CD4-positive, alpha-beta T cell treated with Interleukin-17A for 1 hour (primary cell): Measurements from ENCODE around the gene CFAP44.
A peak's percentile ranks its signal among the peaks of the same experiment; 100 is the strongest.
"Not testable (repeated sequence)": the region's sequence is repeated elsewhere in the genome, so short reads cannot be mapped to it uniquely, and the experiment has no call there.

ENCODE experiments used
- DNase-seq: peaks from one replicate; pipeline ENCODE4 v3.0.0-alpha.2; 2020

Gene CFAP44, protein sequence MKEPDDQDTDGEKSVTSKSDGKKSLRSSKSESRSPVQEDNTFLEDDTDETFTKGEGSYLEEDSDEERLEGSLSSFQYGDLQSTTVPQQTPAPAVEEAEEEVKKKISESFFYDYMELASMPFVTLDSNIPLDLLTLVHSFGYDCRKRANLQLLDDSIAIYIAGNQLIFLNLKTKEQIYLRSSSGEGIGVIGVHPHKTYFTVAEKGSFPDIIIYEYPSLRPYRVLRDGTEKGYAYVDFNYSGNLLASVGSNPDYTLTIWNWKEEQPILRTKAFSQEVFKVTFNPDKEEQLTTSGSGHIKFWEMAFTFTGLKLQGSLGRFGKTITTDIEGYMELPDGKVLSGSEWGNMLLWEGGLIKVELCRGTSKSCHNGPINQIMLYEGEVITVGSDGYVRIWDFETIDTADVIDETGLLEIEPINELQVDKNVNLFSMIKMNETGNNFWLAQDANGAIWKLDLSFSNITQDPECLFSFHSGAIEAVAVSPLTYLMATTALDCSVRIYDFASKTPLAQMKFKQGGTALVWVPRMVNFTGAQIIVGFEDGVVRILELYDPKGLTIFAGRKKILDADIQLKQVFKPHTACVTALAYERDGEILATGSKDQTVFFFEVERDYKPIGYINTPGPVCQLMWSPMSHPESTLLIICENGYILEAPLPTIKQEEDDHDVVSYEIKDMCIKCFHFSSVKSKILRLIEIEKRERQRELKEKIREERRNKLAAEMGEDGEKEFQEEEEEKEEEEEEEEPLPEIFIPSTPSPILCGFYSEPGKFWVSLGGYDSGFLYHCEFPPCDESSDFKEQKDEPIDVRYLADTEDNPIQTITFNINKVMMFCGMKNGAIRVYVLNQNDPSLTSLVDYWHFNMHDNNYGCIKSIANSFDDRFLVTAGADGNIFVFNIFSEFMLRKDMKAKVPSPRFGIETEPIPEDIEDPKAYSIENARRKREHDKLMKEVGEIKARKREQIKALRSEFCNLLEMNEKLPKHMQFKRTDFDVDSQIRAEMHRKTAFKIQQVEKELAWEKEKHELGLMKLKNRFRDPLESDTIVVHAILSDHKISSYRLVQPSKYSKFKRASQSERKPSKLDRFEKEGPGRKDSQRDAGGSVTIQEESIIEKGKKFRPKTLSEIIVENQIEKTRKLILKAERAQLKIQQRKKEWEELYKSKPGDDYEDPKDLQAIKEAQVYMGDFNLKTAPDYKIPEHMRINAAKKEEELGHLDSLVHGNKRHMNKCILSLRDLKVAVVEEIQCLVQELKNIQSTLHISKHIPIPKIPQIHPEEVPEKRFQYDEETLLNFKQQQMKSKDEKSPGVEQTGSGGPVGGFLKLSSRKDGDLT (N-terminal part only)

DNA sequence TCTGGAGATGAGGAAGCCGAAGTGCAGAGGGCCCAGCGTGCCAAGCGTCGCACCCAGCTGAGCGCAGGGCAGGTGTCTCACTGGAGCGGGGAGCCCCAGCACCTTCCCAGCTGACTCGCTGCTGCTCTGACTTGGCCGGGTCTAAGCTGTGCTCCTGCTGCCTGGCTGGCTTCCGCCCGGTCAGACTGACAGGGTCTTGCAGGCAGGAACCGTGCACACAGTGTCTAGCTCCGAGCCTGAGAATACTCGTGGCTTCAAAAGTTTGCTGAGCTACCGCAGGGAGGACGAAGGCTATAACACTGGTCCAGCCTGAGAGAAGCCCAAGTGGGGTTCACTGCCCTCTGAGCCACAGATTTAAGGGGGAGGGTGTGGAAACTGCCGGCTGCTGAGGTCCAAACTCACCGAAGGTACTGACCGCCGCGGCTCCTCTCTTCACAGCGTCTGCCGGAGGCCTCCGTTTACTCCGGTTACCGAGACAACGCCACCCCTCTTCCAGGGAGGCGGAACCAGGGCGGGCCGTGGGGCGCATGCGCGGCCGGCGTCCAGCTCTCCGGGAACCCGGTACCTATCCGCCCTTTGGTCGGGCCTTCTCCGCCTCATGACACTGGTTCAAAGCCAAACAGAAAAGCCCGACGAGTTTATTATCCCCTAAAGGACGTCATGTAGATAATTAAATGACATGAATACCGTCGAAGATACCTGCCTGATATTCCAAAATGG, at the start of gene CFAP44:
Gene CFAP44 (minus strand): TSS at position 443 of the 720 bp plus-strand sequence. CDS start 7,829 bp downstream, outside the sequence.
- DNase-seq = peak; percentile 66

DNA sequence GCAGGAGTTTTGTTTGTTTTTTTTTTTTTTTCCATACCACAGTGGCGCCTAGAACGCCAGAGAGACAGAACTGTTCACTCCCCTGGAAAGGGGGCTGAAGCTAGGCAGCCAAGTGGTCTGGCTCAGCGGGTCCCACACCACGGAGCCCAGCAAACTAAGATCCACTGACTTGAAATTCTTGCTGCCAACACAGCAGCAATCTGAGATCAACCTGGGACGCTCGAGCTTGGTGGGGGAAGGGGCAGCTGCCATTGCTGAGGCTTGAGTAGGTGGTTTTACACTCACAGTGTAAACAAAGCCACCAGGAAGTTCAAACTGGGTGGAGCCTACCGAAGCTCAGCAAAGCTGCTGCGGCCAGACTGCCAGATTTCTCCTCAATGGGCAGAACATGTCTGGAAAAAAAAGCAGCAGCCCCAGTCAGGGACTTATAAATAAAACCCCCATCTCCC, 43.9 kb upstream of the CFAP44 start:
- DNase-seq = peak; percentile 54

DNA sequence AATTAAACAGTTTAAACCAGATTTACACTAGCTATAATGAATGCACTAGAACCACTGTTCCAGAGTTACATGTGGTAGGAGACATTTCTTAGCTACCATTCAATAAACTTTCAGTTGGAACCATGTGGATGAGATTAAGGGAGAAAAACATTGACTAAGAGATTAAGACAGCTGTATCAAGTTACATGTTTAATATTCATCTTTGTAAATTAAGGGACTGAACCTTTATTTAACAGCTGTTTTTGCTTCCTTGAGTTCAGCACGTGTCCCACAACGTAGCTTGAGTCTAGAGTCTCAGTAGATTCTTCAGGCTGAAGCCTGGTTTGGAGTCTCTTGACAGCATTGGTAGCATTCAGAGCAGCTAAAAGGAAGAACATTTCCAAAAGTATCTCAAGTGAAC, 27.2 kb upstream of the CFAP44 start:
- DNase-seq = no peak

DNA sequence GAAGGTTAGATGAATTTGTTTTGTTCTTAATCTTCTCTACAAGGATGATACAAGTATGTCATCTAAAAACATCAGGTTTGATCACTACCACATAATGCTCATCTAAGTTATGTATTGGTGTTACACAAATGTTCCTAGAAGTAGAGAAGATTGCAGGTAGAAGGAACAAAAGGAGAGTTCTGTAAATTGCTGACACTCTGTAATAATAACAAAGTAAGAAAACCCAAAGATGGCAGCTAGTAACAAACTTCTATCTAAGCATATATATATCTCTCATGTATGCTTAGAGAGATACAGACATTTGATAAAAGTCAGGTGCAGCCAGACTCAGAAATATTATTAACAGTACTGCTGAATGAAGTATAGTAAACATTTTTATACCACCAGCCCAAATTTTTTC, 20.2 kb upstream of the CFAP44 start:
- no peak for DNase-seq

DNA sequence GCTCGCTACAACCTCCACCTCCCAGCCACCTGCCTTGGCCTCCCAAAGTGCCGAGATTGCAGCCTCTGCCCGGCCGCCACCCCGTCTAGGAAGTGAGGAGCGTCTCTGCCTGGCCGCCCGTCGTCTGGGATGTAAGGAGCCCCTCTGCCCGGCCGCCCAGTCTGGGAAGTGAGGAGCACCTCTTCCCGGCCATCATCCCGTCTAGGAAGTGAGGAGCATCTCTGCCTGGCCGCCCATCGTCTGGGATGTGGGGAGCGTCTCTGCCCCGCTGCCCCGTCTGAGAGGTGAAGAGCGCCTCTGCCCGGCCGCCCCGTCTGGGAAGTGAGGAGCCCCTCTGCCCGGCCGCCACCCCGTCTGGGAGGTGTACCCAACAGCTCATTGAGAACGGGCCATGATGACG, 17.3 kb upstream of the CFAP44 start:
- not testable (repeated sequence) for DNase-seq

DNA sequence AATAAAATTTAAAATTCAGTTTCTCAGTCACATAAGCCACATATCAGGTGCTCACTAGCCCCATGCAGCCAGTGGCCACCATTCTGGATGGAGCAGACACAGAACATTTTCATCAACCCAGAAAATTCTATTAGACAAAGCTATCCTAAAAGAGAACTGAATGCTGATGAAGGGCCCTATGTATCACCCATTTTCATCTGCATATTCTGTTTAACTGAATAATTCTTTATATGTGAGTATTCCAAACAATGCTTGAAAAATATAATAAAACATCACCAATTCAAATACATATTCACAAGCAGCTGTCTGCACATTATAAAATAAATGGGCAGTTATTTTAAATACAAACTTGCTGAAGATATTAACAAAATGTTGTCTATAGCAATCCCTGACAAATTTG, 14.2 kb upstream of the CFAP44 start:
- DNase-seq = no peak

DNA sequence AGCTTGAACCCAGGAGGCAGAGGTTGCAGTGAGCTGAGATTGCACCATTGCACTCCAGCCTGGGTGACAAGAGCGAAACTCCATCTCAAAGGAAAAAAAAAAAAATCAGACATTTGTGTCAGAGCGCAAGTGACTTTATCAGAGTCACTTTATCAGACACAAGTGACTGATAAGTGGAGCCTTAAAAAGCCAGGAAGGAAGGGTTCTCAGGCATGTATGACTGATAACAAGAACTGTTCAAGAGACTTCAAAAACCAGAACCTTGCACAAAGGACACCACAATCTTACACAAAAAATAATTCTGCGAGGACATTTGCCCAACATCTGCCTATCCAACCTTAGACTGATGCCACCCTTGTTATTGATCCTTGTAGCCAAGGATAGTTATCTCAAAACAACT, 13.3 kb upstream of the CFAP44 start:
- DNase-seq = no peak

DNA sequence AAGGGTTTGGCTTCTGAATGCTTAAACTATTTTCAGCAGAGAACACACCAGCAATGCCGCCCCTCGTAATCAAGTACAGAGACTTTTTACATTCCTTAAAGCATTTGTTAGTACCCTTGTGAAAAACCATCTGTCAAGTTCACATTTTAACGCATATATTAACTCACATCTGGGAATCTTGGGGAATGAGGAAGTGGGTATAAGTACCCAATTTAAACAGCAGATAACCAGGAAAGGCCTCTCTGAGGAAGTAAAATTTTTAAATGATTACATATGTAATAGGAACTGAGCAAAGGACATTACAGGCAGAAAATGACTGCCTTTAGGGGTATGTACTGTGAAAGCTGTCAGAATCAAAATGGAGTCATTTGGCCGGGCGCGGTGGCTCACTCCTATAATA, 12.8 kb upstream of the CFAP44 start:
- no peak for DNase-seq

DNA sequence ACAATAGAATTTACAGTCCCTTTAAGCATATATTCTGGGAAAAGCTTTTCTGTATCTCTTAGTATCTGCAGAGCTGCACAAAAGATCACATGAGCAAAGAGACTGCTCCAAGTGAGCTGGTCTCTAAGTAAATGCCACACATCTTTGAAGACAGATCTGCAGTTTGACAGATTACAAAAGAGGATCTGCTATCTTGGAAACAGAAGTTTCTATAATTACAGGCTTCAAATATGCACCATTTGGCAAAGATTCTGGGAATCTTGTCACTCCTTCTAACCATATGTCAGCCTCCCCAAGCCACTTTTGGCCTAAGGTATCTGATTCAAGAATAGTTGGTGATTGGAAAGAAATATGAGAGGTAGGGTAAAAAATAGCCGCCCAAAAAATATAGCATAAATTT, 9.6 kb upstream of the CFAP44 start:
- no peak for DNase-seq

DNA sequence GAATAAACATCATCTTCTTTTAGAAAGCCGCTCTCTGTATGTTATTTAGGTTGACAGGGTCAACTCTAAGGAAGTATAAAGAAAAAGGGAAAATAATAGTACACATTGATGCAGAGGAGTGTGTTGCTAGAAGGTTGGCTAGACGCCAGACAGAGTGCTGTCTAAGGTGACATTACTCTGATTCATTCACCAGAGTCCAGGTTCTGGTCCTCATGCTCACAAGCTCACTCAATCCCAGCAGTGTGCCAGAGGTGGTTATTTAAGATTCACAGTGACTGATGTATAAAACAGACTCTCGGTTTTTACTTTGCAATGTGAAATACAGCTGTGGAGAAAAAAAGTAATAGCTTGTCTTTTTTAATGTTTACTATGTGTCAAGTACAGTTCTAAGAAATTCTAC, 1.7 kb downstream of the CFAP44 start:
- no peak for DNase-seq

DNA sequence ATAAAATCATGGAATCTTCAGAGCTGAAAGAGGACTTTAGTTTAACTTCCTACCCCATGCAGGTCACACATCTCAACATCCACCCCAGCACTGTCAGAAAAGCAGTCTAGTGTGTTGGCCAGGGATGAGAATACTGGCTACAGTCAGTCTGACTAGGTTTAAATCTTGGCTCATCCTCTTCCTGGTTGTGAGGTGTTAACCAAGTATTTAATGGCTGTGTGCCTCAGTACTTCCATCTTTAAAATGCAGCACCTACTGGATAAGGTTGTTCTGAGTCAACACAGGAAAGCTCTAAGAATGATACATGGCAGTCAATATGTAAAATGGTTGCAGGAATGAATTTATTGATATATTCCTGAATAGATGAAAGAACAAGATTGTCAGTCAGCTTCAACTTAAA, 3.1 kb downstream of the CFAP44 start:
- no peak for DNase-seq

DNA sequence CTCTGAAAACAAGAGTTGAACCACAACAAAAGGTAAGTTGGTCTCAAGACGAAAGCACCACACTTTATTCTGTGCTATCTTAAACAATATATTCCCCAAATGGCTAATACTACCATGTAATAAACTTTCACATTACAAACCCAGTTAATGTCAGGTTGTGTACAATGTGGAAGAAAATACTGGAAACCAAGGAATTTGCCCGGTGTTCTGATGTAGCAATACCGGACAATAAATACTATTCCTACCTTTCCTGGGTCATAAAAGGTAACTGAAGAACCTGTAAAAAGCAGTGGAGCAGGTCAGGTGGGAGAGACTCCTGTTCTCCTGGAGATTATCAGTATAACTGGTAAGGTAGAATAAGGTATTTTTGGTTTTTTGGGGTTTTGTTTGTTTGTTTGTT, 3.9 kb downstream of the CFAP44 start:
- no peak for DNase-seq

DNA sequence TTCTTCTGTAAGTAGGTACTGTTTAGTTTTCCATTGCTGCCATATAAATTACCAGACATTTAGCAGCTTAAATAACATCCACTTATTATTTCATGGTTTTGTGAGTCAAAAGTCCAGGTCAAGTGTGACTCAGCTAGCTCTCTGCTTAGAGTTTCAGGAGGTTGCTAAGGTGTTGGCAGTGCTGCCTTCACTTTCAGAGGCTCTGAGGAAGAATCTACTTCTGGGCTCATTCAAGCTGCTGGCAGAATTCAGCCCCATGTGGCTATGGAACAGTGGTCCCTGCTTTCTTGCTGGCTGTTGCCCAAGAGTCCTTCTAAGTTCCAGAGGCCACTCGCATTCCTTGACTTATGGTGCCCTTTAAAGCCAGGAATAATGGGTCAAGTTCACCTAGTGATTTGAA, 4.5 kb downstream of the CFAP44 start:
- no peak for DNase-seq

DNA sequence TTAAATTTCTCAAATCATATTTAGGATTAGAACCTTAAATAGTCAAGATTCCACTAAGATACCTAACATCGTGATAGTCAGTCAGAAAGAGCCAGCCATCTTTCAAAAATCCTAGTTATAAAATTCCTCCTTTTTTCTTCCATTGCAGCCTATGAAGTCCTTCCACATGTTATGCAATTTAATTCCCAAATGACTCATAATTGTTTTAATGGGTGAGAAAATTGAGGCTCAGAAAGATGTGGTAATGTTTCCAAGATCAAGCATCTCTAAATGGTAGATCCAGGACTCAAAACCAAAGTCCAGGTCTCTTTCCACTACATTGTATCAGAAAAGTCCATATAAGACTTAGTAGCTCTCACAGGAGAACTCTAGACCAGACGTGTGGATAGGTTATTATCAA, 9.5 kb downstream of the CFAP44 start:
- no peak for DNase-seq

DNA sequence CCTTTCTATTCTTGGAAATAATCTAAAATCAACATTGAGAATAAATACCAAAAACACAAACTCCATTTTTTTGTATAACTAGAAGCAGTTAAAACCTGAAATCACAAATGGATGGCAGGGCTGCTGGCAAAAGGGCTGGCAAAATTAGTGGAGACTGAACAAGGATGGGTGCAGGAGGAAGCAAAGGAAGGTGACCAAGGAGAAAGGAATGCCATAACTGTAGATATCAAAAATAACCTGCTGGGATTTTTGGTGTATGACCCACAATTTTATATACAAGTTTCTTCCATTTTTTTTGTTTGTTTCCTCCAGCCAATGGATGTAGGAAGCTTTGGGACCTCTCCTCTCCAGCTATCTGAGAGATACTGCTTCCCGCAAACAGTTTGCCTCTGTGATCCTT, 12.7 kb downstream of the CFAP44 start:
- no peak for DNase-seq

DNA sequence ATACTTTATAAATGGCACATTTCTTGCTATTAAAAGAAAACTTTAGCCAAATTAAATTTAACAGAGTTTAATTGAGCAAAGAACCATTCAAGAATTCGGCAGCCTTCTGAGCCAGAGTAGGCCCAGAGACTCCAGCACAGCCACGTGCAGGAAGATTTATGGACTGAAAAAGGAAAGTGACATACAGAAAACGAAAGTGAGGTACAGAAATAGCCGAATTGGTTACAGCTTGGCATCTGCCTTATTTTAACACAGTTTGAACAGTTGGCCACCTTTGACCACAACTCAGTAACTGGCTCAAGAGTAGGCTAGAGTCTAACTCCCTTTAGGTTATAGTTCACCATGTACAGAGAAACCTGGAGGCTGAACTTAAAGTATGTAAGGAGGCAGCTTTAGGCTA, 17.6 kb downstream of the CFAP44 start:
- DNase-seq = no peak

DNA sequence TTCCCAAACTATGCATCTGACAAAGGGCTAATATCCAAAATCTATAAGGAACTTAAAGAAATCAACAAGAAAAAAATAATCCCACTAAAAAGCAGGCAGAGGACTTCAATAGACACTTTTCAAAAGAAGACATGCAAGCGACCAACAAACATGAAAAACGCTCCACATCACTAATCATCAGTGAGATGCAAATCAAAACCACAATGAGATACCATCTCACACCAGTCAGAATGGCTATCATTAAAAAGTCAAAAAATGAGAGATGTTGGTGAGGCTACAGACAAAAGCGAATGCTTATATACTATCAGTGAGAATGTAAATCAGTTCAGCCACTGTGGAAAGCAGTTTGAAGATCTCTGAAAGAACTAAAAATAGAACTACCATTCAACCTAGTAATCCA, 20.2 kb downstream of the CFAP44 start:
- DNase-seq = no peak

DNA sequence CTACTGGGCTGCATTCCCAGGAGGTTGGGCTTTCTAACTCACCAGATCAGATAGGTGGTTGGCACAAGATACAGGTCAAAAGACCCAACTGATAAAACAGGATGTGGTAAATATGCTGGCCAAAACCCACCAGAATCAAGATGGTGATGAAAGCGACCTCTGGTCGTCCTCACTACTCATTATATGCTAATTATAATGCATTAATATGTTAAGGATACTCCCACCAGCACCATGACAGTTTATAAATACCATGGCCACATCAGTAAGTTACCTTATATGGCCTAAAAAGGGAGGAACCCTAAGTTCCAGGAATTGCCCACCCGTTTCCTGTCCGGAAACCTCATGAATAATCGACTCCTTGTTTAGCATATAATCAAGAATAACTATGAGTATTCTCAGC, 31.6 kb downstream of the CFAP44 start:
- DNase-seq = no peak

DNA sequence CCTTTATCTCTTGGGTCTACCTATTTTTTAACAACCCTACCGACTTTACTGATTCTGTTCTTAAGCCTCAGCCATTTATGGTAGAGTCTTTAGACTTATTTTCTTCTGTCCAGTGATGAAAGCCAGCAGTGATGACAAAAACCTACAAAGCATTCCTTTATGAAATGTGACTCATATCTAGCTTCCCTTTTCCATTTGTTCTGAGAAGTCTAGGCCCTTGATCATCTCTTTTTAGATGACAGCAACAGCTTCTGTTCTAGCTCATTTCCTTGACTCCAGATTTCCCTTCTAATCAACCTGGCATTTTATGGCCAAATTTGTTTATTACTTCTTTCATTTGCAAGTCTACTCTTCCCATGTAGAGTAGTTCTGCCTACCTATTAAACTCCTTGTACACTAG, 36.1 kb downstream of the CFAP44 start:
- DNase-seq = no peak

DNA sequence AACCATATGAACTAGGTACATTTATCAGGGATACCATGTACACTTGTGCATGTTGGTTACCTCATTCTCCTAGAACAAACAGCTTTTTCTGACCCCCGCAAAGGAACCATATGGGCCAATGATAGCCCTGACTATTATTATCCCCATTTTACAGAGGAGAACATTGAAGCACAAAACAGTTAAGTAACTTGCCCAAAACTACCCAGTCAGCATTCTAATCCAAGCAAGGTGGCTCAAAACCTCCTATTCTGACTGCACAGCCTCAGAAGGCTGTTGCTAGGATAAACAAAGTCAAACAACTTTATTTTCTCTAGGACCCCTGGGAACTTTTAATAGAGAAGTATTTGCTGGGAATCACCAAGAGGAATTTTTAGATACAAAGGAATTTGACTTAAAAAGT, 36.7 kb downstream of the CFAP44 start:
- no peak for DNase-seq
